ENCODE measurements around the gene KDM4C.

Gene KDM4C

GRCh38 chr9:7053903-7054302 is 296.1 kb downstream of the KDM4C start:
- H3K27ac ChIP-seq (ENCODE audit: low read depth, low read length), result no peak overlapping the region

DNA sequence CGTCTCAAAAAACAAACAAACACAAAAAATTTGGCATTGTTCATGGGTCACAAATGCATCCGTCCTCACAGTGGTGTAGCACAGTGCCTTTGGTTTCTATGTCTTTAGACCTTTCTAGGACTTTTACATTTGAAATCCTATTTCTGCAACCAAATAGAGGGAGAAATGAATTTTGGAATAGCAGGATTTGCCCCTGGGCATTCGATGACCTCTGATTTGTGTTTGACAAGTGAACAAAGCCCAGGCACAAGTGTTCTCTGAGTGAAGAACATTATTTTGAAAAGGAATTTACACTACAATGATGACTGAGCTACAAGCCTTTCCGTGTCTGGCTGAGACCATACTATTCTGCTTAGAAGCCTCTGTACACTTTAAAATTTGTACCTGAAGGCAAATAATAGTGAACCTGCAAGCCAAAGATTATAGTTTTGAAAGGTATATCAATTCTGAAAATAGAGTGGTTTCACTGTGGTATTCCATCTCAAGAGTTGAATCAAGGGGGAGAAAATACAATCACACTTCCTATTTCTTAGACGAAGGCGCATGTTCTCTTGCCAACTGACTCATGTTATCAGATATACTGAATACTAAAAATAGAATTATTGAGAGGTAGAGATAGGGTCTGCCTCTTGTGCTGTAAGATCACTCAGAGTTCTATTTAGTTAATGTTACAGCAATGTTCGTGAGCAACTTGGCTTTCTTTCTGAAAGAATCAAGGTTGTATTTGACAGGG is 297.6 kb downstream of the KDM4C start:
- no peaks in the 10 kb centered on the region for H3K4me1 ChIP-seq (ENCODE audit: control insufficient read depth in 5 of 5, insufficient read depth in 5 of 5, low read length in 5 of 5)
- no peaks in the 10 kb centered on the region for H3K27me3 ChIP-seq (ENCODE audit: control insufficient read depth in 5 of 5, insufficient read depth in 4 of 5, low read length in 5 of 5)
- no peak overlapping the region for H3K4me3 ChIP-seq (ENCODE audit: low read depth in 1 of 5, low read length in 5 of 5)
- peaks cover 2 to 23% (median 10%) of the 10 kb centered on the region in 5 donors for H3K36me3 ChIP-seq (ENCODE audit: control insufficient read depth in 5 of 5, insufficient read depth in 5 of 5, low read length in 5 of 5)
- H3K27ac ChIP-seq (ENCODE audit: low read depth, low read length), result no peak overlapping the region
- no peaks in the 10 kb centered on the region for H3K9me3 ChIP-seq (ENCODE audit: control insufficient read depth in 5 of 5, low read length in 5 of 5)
- H3K9ac ChIP-seq (ENCODE audit: low read length in 5 of 5), result no peak overlapping the region

More at GRCh38 chr9:7053903-7054302, 296.1 kb downstream of the KDM4C start:
- H3K27me3 ChIP-seq (ENCODE audit: control insufficient read depth in 5 of 5, insufficient read depth in 4 of 5, low read length in 5 of 5), result no peaks in the 10 kb centered on the region
- H3K36me3 ChIP-seq (ENCODE audit: control insufficient read depth in 5 of 5, insufficient read depth in 5 of 5, low read length in 5 of 5), result peaks cover 2 to 35% (median 15%) of the 10 kb centered on the region in 5 donors
- no peaks in the 10 kb centered on the region for H3K9me3 ChIP-seq (ENCODE audit: control insufficient read depth in 5 of 5, low read length in 5 of 5)
- H3K9ac ChIP-seq (ENCODE audit: low read length in 5 of 5), result no peak overlapping the region
- no peak overlapping the region for H3K4me3 ChIP-seq (ENCODE audit: low read depth in 1 of 5, low read length in 5 of 5)
- no peaks in the 10 kb centered on the region for H3K4me1 ChIP-seq (ENCODE audit: control insufficient read depth in 5 of 5, insufficient read depth in 5 of 5, low read length in 5 of 5)

- Histone ChIP-seq H3K27ac (ENCODE audit: low read depth, low read length) (no peak overlapping the region), H3K36me3 (ENCODE audit: control insufficient read depth in 5 of 5, insufficient read depth in 5 of 5, low read length in 5 of 5) (peaks cover 4 to 23% (median 11%) of the 10 kb centered on the region in 5 donors)
Measured at GRCh38 chr9:7056254-7056653, 298.5 kb downstream of the KDM4C start.

GRCh38 chr9:7058473-7058872 is 300.7 kb downstream of the KDM4C start:
- H3K27me3 ChIP-seq (ENCODE audit: control insufficient read depth in 5 of 5, insufficient read depth in 4 of 5, low read length in 5 of 5), result no peaks in the 10 kb centered on the region
- H3K36me3 ChIP-seq (ENCODE audit: control insufficient read depth in 5 of 5, insufficient read depth in 5 of 5, low read length in 5 of 5), result peaks cover 0 to 21% (median 9%) of the 10 kb centered on the region in 5 donors
- H3K9ac ChIP-seq (ENCODE audit: low read length in 5 of 5), result no peak overlapping the region
- no peaks in the 10 kb centered on the region for H3K4me1 ChIP-seq (ENCODE audit: control insufficient read depth in 5 of 5, insufficient read depth in 5 of 5, low read length in 5 of 5)
- no peaks in the 10 kb centered on the region for H3K9me3 ChIP-seq (ENCODE audit: control insufficient read depth in 5 of 5, low read length in 5 of 5)
- H3K27ac ChIP-seq (ENCODE audit: low read depth, low read length), result no peak overlapping the region
- no peak overlapping the region for H3K4me3 ChIP-seq (ENCODE audit: low read depth in 1 of 5, low read length in 5 of 5)

More at GRCh38 chr9:7056254-7056653, 298.5 kb downstream of the KDM4C start:
- Histone ChIP-seq H3K27me3 (ENCODE audit: control insufficient read depth in 5 of 5, insufficient read depth in 4 of 5, low read length in 5 of 5) (no peaks in the 10 kb centered on the region), H3K4me1 (ENCODE audit: control insufficient read depth in 5 of 5, insufficient read depth in 5 of 5, low read length in 5 of 5) (no peaks in the 10 kb centered on the region), H3K9me3 (ENCODE audit: control insufficient read depth in 5 of 5, low read length in 5 of 5) (no peaks in the 10 kb centered on the region), H3K9ac (ENCODE audit: low read length in 5 of 5) (no peak overlapping the region), H3K4me3 (ENCODE audit: low read depth in 1 of 5, low read length in 5 of 5) (no peak overlapping the region)

GRCh38 chr9:7067169-7067568 is 309.4 kb downstream of the KDM4C start:
- Histone ChIP-seq H3K4me1 (ENCODE audit: control insufficient read depth in 5 of 5, insufficient read depth in 5 of 5, low read length in 5 of 5) (no peaks in the 10 kb centered on the region), H3K27ac (ENCODE audit: low read depth, low read length) (no peak overlapping the region), H3K9ac (ENCODE audit: low read length in 5 of 5) (no peak overlapping the region), H3K9me3 (ENCODE audit: control insufficient read depth in 5 of 5, low read length in 5 of 5) (no peaks in the 10 kb centered on the region), H3K4me3 (ENCODE audit: low read depth in 1 of 5, low read length in 5 of 5) (no peak overlapping the region), H3K36me3 (ENCODE audit: control insufficient read depth in 5 of 5, insufficient read depth in 5 of 5, low read length in 5 of 5) (peaks cover 0 to 7% (median 4%) of the 10 kb centered on the region in 5 donors), H3K27me3 (ENCODE audit: control insufficient read depth in 5 of 5, insufficient read depth in 4 of 5, low read length in 5 of 5) (no peaks in the 10 kb centered on the region)

- H3K9ac ChIP-seq (ENCODE audit: low read length in 5 of 5), result no peak overlapping the region
- no peak overlapping the region for H3K27ac ChIP-seq (ENCODE audit: low read depth, low read length)
- H3K4me1 ChIP-seq (ENCODE audit: control insufficient read depth in 5 of 5, insufficient read depth in 5 of 5, low read length in 5 of 5), result peaks cover 0 to 9% (median 4%) of the 10 kb centered on the region in 5 donors
- H3K4me3 ChIP-seq (ENCODE audit: low read depth in 1 of 5, low read length in 5 of 5), result no peak overlapping the region
- H3K36me3 ChIP-seq (ENCODE audit: control insufficient read depth in 5 of 5, insufficient read depth in 5 of 5, low read length in 5 of 5), result peaks cover 3 to 14% (median 7%) of the 10 kb centered on the region in 5 donors
- H3K9me3 ChIP-seq (ENCODE audit: control insufficient read depth in 5 of 5, low read length in 5 of 5), result no peaks in the 10 kb centered on the region
- H3K27me3 ChIP-seq (ENCODE audit: control insufficient read depth in 5 of 5, insufficient read depth in 4 of 5, low read length in 5 of 5), result no peaks in the 10 kb centered on the region
Measured at GRCh38 chr9:7071916-7072315, 314.1 kb downstream of the KDM4C start.

- Histone ChIP-seq H3K36me3 (ENCODE audit: control insufficient read depth in 5 of 5, insufficient read depth in 5 of 5, low read length in 5 of 5) (peaks cover 9 to 16% (median 12%) of the 10 kb centered on the region in 5 donors), H3K4me3 (ENCODE audit: low read depth in 1 of 5, low read length in 5 of 5) (no peak overlapping the region), H3K27ac (ENCODE audit: low read depth, low read length) (no peak overlapping the region), H3K9me3 (ENCODE audit: control insufficient read depth in 5 of 5, low read length in 5 of 5) (no peaks in the 10 kb centered on the region), H3K9ac (ENCODE audit: low read length in 5 of 5) (no peak overlapping the region), H3K27me3 (ENCODE audit: control insufficient read depth in 5 of 5, insufficient read depth in 4 of 5, low read length in 5 of 5) (no peaks in the 10 kb centered on the region), H3K4me1 (ENCODE audit: control insufficient read depth in 5 of 5, insufficient read depth in 5 of 5, low read length in 5 of 5) (peaks cover 0 to 9% (median 4%) of the 10 kb centered on the region in 5 donors)
Measured at GRCh38 chr9:7073706-7074105, 315.9 kb downstream of the KDM4C start.

- Histone ChIP-seq H3K9ac (ENCODE audit: low read length in 5 of 5) (no peak overlapping the region), H3K9me3 (ENCODE audit: control insufficient read depth in 5 of 5, low read length in 5 of 5) (no peaks in the 10 kb centered on the region), H3K4me3 (ENCODE audit: low read depth in 1 of 5, low read length in 5 of 5) (no peak overlapping the region), H3K27ac (ENCODE audit: low read depth, low read length) (no peak overlapping the region), H3K36me3 (ENCODE audit: control insufficient read depth in 5 of 5, insufficient read depth in 5 of 5, low read length in 5 of 5) (peaks cover 7 to 14% (median 11%) of the 10 kb centered on the region in 5 donors), H3K27me3 (ENCODE audit: control insufficient read depth in 5 of 5, insufficient read depth in 4 of 5, low read length in 5 of 5) (no peaks in the 10 kb centered on the region), H3K4me1 (ENCODE audit: control insufficient read depth in 5 of 5, insufficient read depth in 5 of 5, low read length in 5 of 5) (peaks cover 0 to 9% (median 4%) of the 10 kb centered on the region in 5 donors)
Measured at GRCh38 chr9:7075154-7075553, 317.4 kb downstream of the KDM4C start.

DNA sequence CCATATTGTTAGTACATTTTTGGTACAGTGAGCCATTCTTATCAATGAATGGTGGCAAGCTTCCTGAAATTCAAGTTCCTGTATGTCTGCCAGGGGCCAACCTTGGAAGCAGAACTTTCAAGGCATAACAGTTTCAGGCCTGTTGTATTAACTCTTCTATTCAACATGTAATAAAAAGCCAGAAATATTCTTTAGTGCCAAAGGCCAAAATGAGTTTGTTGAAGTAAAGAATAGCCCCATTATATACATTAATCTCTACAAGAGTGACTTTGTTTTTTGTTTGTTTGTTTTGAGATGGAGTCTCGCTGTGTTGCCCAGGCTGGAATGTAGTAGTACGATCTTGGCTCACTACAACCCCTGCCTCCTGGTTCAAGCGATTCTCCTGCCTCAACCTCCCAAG is 321.3 kb downstream of the KDM4C start:
- H3K36me3 ChIP-seq (ENCODE audit: control insufficient read depth in 5 of 5, insufficient read depth in 5 of 5, low read length in 5 of 5), result peaks cover 11 to 14% (median 13%) of the 10 kb centered on the region in 5 donors
- H3K4me1 ChIP-seq (ENCODE audit: control insufficient read depth in 5 of 5, insufficient read depth in 5 of 5, low read length in 5 of 5), result peaks cover 0 to 9% (median 4%) of the 10 kb centered on the region in 5 donors
- no peaks in the 10 kb centered on the region for H3K9me3 ChIP-seq (ENCODE audit: control insufficient read depth in 5 of 5, low read length in 5 of 5)
- H3K4me3 ChIP-seq (ENCODE audit: low read depth in 1 of 5, low read length in 5 of 5), result no peak overlapping the region
- H3K27ac ChIP-seq (ENCODE audit: low read depth, low read length), result no peak overlapping the region
- no peaks in the 10 kb centered on the region for H3K27me3 ChIP-seq (ENCODE audit: control insufficient read depth in 5 of 5, insufficient read depth in 4 of 5, low read length in 5 of 5)
- H3K9ac ChIP-seq (ENCODE audit: low read length in 5 of 5), result no peak overlapping the region

DNA sequence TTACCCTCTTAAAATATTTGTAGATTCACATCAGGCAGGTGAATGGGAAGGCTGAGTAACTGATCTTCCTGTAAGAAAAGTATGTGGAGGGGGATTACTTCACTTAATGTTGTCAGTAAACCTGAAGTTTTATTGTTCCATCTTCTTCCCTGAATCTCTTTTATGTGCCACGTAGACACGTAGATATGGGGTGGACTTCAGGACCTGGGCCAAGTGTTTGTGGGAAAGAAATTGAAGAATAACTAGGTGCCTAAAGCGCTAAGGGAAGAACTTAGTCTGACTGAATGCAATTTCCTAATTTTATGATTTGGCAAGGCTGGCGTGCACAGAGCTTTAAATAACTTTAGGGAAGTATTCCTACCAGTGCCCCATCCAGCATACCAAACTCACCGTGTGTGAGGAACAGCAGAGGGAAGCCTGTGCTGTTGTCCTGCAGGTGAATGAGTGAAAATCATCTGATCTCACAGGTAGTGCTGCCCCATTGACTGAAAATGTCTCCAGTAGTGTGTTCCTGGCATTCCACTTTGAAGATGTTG is 323.4 kb downstream of the KDM4C start:
- no peak overlapping the region for H3K9ac ChIP-seq (ENCODE audit: low read length in 5 of 5)
- H3K4me3 ChIP-seq (ENCODE audit: low read depth in 1 of 5, low read length in 5 of 5), result no peak overlapping the region
- no peaks in the 10 kb centered on the region for H3K27me3 ChIP-seq (ENCODE audit: control insufficient read depth in 5 of 5, insufficient read depth in 4 of 5, low read length in 5 of 5)
- H3K27ac ChIP-seq (ENCODE audit: low read depth, low read length), result no peak overlapping the region
- peaks cover 11 to 14% (median 14%) of the 10 kb centered on the region in 5 donors for H3K36me3 ChIP-seq (ENCODE audit: control insufficient read depth in 5 of 5, insufficient read depth in 5 of 5, low read length in 5 of 5)
- H3K4me1 ChIP-seq (ENCODE audit: control insufficient read depth in 5 of 5, insufficient read depth in 5 of 5, low read length in 5 of 5), result no peaks in the 10 kb centered on the region
- H3K9me3 ChIP-seq (ENCODE audit: control insufficient read depth in 5 of 5, low read length in 5 of 5), result no peaks in the 10 kb centered on the region
